ENCODE data around the gene ZNF45.

ZNF45 gene

GRCh38 chr19:43923875-43924274, 11.2 kb downstream of the ZNF45 start:
- no peak for TF ChIP-seq NFRKB (IDR thresholded peaks at IDR 0.05)
- TF ChIP-seq PKNOX1 (IDR thresholded peaks at IDR 0.05): no peak
- no peak for TF ChIP-seq L3MBTL2 (conservative IDR thresholded peaks at IDR 0.05)
- TF ChIP-seq CTBP1 (IDR thresholded peaks at IDR 0.05; ENCODE audit: borderline replicate concordance): no peak
- TF ChIP-seq ELF4 (IDR thresholded peaks at IDR 0.05): no peak
- no peak for TF ChIP-seq LEF1 (IDR thresholded peaks at IDR 0.05; ENCODE audit: borderline replicate concordance)
- no peak for TF ChIP-seq FOXM1 (IDR thresholded peaks at IDR 0.05; ENCODE audit: borderline replicate concordance)
- no peak for TF ChIP-seq FOXK2 (IDR thresholded peaks at IDR 0.05)
- no peak for TF ChIP-seq TARDBP (IDR thresholded peaks at IDR 0.05)
- TF ChIP-seq ZNF384 (IDR thresholded peaks at IDR 0.05): no peak
- no peak for TF ChIP-seq FOXA1 (IDR thresholded peaks at IDR 0.05)
- TF ChIP-seq SP1 (IDR thresholded peaks at IDR 0.05): no peak
- no peak for TF ChIP-seq BHLHE40 (IDR thresholded peaks at IDR 0.05; ENCODE audit: borderline replicate concordance)
- no peak for TF ChIP-seq SUZ12 (IDR thresholded peaks at IDR 0.05)
- no peak for TF ChIP-seq HDGF (IDR thresholded peaks at IDR 0.05; ENCODE audit: borderline replicate concordance)
- no peak for DNase-seq (ENCODE audit: extremely low spot score)
- CTCF ChIA-PET: no interaction called here
- POLR2A ChIA-PET: no interaction called here

- POLR2A ChIA-PET: no interaction called here
Measured at GRCh38 chr19:43914051-43914450, 21.0 kb downstream of the ZNF45 start.

GRCh38 chr19:43913383-43913782, 21.7 kb downstream of the ZNF45 start:
- CTCF ChIA-PET: no interaction called here

More at GRCh38 chr19:43914051-43914450, 21.0 kb downstream of the ZNF45 start:
- DNase-seq (ENCODE audit: extremely low spot score): no peak
- TF ChIP-seq ELF4 (IDR thresholded peaks at IDR 0.05) (no peak), SUZ12 (IDR thresholded peaks at IDR 0.05) (no peak), CTBP1 (IDR thresholded peaks at IDR 0.05; ENCODE audit: borderline replicate concordance) (no peak), L3MBTL2 (conservative IDR thresholded peaks at IDR 0.05) (no peak), HDGF (IDR thresholded peaks at IDR 0.05; ENCODE audit: borderline replicate concordance) (no peak), ZNF384 (IDR thresholded peaks at IDR 0.05) (no peak), SP1 (IDR thresholded peaks at IDR 0.05) (no peak), FOXK2 (IDR thresholded peaks at IDR 0.05) (no peak), FOXA1 (IDR thresholded peaks at IDR 0.05) (no peak), NFRKB (IDR thresholded peaks at IDR 0.05) (no peak), LEF1 (IDR thresholded peaks at IDR 0.05; ENCODE audit: borderline replicate concordance) (no peak), PKNOX1 (IDR thresholded peaks at IDR 0.05) (no peak)
- CTCF ChIA-PET: no interaction called here

GRCh38 chr19:43910884-43911283, 24.2 kb downstream of the ZNF45 start:
- POLR2A ChIA-PET: no interaction called here
- CTCF ChIA-PET: no interaction called here

More at GRCh38 chr19:43913383-43913782, 21.7 kb downstream of the ZNF45 start:
- POLR2A ChIA-PET: interaction anchor here (1.0 kb wide), 1 partner anchor 12 kb away, joined by 3 read pairs; no protein-coding TSS in a partner anchor
- TF ChIP-seq HDGF (IDR thresholded peaks at IDR 0.05; ENCODE audit: borderline replicate concordance): no peak
- TF ChIP-seq ZNF384 (IDR thresholded peaks at IDR 0.05): no peak
- no peak for DNase-seq (ENCODE audit: extremely low spot score)

GRCh38 chr19:43908659-43909058, 26.4 kb downstream of the ZNF45 start:
- ChIA-PET POLR2A (no interaction called here), CTCF (no interaction called here)
- no peak for DNase-seq (ENCODE audit: extremely low spot score)
- TF ChIP-seq CTBP1 (IDR thresholded peaks at IDR 0.05; ENCODE audit: borderline replicate concordance): no peak
- no peak for TF ChIP-seq ARNT (IDR thresholded peaks at IDR 0.05)
- TF ChIP-seq PKNOX1 (IDR thresholded peaks at IDR 0.05): no peak
- TF ChIP-seq BHLHE40 (IDR thresholded peaks at IDR 0.05; ENCODE audit: borderline replicate concordance): no peak
- TF ChIP-seq TARDBP (IDR thresholded peaks at IDR 0.05): no peak
- TF ChIP-seq FOXA1 (IDR thresholded peaks at IDR 0.05): no peak
- no peak for TF ChIP-seq SUZ12 (IDR thresholded peaks at IDR 0.05)
- no peak for TF ChIP-seq L3MBTL2 (conservative IDR thresholded peaks at IDR 0.05)
- TF ChIP-seq LEF1 (IDR thresholded peaks at IDR 0.05; ENCODE audit: borderline replicate concordance): no peak
- TF ChIP-seq HDGF (IDR thresholded peaks at IDR 0.05; ENCODE audit: borderline replicate concordance): no peak
- no peak for TF ChIP-seq ZNF384 (IDR thresholded peaks at IDR 0.05)
- TF ChIP-seq SP1 (IDR thresholded peaks at IDR 0.05): no peak
- TF ChIP-seq FOXK2 (IDR thresholded peaks at IDR 0.05): no peak

More at GRCh38 chr19:43910884-43911283, 24.2 kb downstream of the ZNF45 start:
- no peak for TF ChIP-seq PKNOX1 (IDR thresholded peaks at IDR 0.05)
- no peak for TF ChIP-seq BHLHE40 (IDR thresholded peaks at IDR 0.05; ENCODE audit: borderline replicate concordance)
- TF ChIP-seq L3MBTL2 (conservative IDR thresholded peaks at IDR 0.05): no peak
- DNase-seq (ENCODE audit: extremely low spot score): no peak

GRCh38 chr19:43906774-43907173, 28.3 kb downstream of the ZNF45 start:
- CTCF ChIA-PET: no interaction called here

More at GRCh38 chr19:43906774-43907173, 28.3 kb downstream of the ZNF45 start:
- no peak for TF ChIP-seq TARDBP (IDR thresholded peaks at IDR 0.05)
- no peak for TF ChIP-seq FOXA1 (IDR thresholded peaks at IDR 0.05)
- TF ChIP-seq HDGF (IDR thresholded peaks at IDR 0.05; ENCODE audit: borderline replicate concordance): no peak
- TF ChIP-seq PKNOX1 (IDR thresholded peaks at IDR 0.05): no peak
- no peak for TF ChIP-seq BHLHE40 (IDR thresholded peaks at IDR 0.05; ENCODE audit: borderline replicate concordance)
- no peak for TF ChIP-seq ELF4 (IDR thresholded peaks at IDR 0.05)
- TF ChIP-seq LEF1 (IDR thresholded peaks at IDR 0.05; ENCODE audit: borderline replicate concordance): no peak
- no peak for TF ChIP-seq FOXM1 (IDR thresholded peaks at IDR 0.05; ENCODE audit: borderline replicate concordance)
- no peak for TF ChIP-seq L3MBTL2 (conservative IDR thresholded peaks at IDR 0.05)
- TF ChIP-seq SP1 (IDR thresholded peaks at IDR 0.05): no peak
- TF ChIP-seq CTBP1 (IDR thresholded peaks at IDR 0.05; ENCODE audit: borderline replicate concordance): no peak
- TF ChIP-seq ZNF384 (IDR thresholded peaks at IDR 0.05): no peak
- no peak for TF ChIP-seq ARNT (IDR thresholded peaks at IDR 0.05)
- TF ChIP-seq NFRKB (IDR thresholded peaks at IDR 0.05): no peak
- no peak for TF ChIP-seq SUZ12 (IDR thresholded peaks at IDR 0.05)
- TF ChIP-seq FOXK2 (IDR thresholded peaks at IDR 0.05): no peak
- POLR2A ChIA-PET: no interaction called here
- no peak for DNase-seq (ENCODE audit: extremely low spot score)

Data from HEK293T (cell line).